SJCRH30 (cell line): Measurements from ENCODE around the gene MYO7B. TPM values are rescaled to one million over a fixed set of nuclear protein-coding genes. Genes with fewer than 3 reads are reported as not detected.
A peak's percentile ranks its signal among the peaks of the same experiment; 100 is the strongest.

ENCODE experiments used
- DNase-seq, 2 experiments: peaks; one replicate each; pipeline ENCODE4 v3.0.0-alpha.2; 2015 to 2020
- H3K27ac ChIP-seq: fragments of 250-450 bp; sonication (Bioruptor Pico); 2 replicates; pipeline ENCODE4 v1.5.1; 2020; ENCODE audit warnings: mild to moderate bottlenecking, moderate library complexity
- H3K27me3 ChIP-seq: fragments of 250-450 bp; sonication (Bioruptor Pico); 2 replicates; pipeline ENCODE4 v1.5.1; 2020; ENCODE audit warnings: mild to moderate bottlenecking, moderate library complexity
- H3K36me3 ChIP-seq: fragments of 250-450 bp; sonication (Bioruptor Pico); 2 replicates; pipeline ENCODE4 v1.5.1; 2020; ENCODE audit warnings: mild to moderate bottlenecking, moderate library complexity
- H3K4me1 ChIP-seq: fragments of 250-450 bp; sonication (Bioruptor Pico); 2 replicates; pipeline ENCODE4 v1.5.1; 2020; ENCODE audit warnings: mild to moderate bottlenecking, moderate library complexity
- H3K4me3 ChIP-seq: fragments of 250-450 bp; sonication (Bioruptor Pico); 2 replicates; pipeline ENCODE4 v1.5.1; 2020; ENCODE audit warnings: mild to moderate bottlenecking, moderate library complexity
- H3K9me3 ChIP-seq: fragments of 250-450 bp; sonication (Bioruptor Pico); replicated peaks from 2 replicates; pipeline ENCODE4 v1.5.1; 2020; ENCODE audit warnings: mild to moderate bottlenecking, moderate library complexity
- total RNA-seq: library from RNA; depleted of rRNA; stranded (reverse); fragments of >200 nt; shearing (Covaris generic); gene quantifications from 2 replicates; pipeline ENCODE4 v1.2.3, GENCODE V29; 2014

Gene MYO7B
- total RNA-seq, 1 experiment from 2014 or later = 3.7 TPM

DNA sequence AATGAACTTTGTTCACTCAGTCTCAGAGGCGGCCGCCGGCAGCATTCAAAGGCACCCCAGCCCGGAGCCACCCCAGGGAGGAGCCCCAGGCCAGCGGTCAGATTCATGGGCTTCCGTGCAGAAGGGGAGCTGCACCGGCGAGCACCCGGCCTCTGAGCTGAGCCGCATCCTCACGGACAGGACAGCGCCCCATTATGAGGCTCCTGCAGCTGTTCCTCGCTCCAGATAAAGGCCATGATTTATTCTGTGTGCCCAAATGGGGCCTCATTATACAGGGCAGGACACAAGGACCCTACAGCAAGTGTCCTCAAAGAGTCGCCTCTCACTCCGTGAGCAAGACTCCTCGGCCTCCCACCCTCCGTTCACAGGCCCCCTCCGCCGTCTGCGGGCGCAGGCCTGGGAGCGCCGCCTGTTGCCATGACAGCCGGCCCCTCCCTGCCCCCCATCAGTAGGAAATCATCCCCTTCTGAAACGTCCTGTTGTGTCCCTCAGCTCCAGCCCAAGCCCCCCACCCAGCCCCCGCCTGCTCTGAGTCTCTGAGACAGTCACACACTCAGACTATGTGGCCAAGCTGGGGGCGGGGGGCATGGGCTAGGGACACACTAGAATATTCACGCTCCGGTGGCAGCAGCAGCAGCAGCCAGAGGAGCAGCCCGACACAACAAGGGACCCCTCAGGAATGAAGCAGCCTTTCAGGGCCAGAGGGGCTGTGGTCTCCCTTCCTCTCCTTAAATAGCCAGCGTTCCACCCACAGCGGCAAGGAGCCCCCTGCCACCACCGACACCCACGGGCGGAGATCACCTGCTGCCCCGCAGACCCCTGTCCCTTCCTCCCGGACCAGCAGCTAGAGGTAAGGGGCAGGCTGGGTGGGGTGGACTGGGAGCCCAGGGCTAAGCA lies 110.2 kb downstream of the MYO7B start, which contains the start of gene GPR17:
TSS of gene GPR17 (plus strand) at position 759 of the 897 bp plus-strand sequence. CDS start 4,583 bp downstream, outside the sequence.
- no peaks in the 10 kb centered on the region for H3K4me1 ChIP-seq
- peak within 1 kb of the TSS; percentile 42 for H3K4me3 ChIP-seq
- no peaks in the 10 kb centered on the region for H3K36me3 ChIP-seq
- DNase-seq = peak; percentile 59 to 71
- no peaks in the 10 kb centered on the region for H3K9me3 ChIP-seq
- H3K27me3 ChIP-seq = no peaks in the 10 kb centered on the region
- no peak within 1 kb of the TSS for H3K27ac ChIP-seq

DNA sequence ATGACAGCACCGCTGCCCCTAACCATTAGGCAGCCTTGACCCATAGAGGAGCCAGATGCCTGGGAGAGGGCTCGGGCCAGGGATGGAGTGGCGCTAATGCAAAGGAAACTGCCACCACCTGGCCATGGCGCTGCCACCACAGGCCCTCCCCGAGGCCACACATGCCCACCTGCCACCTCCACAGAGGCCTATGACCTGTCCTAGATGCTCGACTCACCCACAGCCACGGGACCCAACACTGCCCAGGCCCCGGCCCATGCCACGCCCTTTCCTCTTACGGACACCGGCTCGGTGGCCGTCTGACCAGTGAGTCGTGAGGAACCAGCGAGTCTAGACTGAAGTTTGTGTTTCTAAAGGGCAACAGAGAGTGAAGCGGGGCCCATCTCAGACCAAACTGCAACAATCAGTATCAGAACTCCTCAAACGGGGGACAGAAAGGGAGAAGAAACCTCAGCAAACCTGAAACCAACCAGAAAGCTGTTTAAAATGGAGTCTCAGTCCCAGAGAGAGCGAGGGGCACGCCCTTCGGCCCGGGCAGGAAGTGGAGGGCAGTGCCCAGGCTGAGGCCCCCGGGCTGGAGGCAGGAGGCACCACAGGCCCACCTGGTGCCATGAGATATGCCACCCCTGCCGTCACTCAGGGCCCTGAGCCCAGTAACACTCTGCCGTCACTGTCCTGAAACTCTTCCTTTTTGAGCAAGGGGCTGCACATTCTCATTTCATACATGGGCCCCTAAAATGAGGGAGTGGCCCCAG lies 111.2 kb downstream of the MYO7B start:
- no peaks in the 10 kb centered on the region for H3K4me1 ChIP-seq
- H3K27me3 ChIP-seq = no peaks in the 10 kb centered on the region
- H3K36me3 ChIP-seq = no peaks in the 10 kb centered on the region
- H3K27ac ChIP-seq = no peak overlapping the region
- no peak for DNase-seq
- no peaks in the 10 kb centered on the region for H3K9me3 ChIP-seq
- H3K4me3 ChIP-seq = no peak overlapping the region

DNA sequence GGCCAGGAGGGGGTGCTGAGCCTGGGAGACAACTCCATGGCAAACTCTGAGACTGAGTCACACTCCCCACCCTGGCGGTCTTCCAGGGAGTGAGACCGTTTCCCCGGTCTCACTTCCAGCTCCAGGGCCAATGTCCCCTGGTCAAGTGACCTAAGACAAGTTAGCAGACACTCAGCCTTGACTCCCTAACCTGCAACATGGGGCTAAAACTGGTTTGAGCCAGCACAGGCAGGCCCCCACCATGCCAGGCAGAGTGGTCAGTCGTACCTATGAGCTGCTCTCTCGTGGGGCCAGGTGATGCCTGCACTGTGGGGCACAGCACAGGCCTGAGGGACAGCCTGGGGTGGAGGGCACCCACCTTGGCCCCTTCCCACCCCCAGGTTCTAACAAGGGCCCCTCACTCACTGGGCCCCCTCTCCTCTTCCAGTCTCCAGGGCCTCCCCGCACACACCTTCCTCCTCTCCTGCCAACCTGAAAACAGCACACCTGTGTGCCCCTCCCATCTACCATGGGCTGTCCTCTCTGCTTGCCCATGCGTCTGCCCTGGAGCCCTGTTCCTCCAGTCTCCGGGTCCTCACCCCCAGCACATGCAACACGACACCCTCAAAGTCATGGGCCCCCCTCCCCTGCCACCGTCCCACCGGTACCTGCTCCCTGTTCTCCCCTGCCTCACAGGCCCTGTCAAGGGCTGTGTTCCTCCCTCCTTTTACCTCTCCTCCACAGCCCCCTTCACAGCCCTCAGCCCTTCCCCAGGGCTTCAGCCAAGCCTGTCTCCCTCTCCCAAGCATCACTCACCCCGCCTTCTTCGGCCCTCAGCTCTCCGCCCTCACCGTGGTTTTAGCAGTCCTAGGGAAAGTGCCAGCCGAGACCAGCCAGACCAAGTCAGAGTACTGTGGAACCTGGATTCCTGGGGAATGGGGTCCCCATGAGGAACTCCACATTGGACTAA lies 112.0 kb downstream of the MYO7B start:
- Histone ChIP-seq H3K27me3 (no peaks in the 10 kb centered on the region), H3K27ac (no peak overlapping the region), H3K4me3 (no peak overlapping the region), H3K9me3 (no peaks in the 10 kb centered on the region), H3K36me3 (no peaks in the 10 kb centered on the region), H3K4me1 (no peaks in the 10 kb centered on the region)
- DNase-seq = no peak

DNA sequence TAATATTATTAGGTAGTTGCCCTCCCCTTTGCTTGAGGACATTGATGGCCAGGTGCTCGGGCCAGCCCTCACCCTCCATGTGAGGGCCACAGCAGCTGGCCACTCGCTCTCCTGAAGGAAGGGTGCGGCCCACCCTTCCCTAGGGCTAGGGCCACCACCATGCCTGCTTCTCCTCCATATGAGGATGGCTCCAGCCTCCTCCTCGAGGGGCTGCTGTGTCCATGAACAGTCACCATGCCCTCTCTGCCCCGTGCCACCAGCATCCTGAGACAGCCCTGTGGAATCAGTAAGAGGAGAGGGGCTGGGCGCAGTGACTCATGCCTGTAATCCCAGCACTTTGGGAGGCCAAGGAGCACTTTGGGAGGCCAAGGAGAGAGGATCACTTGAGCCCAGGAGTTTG lies 112.8 kb downstream of the MYO7B start:
- Histone ChIP-seq H3K4me1 (peaks cover 4% of the 10 kb centered on the region), H3K27me3 (no peaks in the 10 kb centered on the region), H3K27ac (no peak overlapping the region), H3K36me3 (no peaks in the 10 kb centered on the region), H3K9me3 (no peaks in the 10 kb centered on the region), H3K4me3 (no peak overlapping the region)
- no peak for DNase-seq

DNA sequence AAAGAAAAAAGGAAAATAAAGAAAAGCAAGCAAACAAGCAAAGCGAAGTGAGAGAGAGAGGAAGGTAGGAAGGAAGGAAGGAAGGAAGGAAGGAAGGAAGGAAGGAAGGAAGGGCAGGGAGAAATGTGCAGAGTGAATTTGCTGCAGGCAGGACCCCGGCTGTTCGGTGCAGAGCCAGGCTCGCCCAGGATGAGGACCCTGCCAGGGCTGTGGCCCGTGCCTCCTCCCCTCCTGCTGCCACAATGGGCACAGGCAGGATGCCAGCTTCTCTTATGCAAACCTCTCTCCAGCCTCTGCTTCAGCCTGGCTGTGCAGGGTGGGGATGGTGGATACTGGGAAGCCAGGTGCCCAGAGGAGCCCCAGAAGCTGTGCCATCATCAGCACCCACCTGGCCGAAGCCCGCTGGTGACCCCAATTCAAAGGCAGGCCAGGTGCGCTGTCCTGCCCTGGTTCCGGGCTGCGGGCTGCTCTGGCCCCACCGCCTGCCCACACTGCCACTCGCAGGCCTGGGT lies 113.7 kb downstream of the MYO7B start:
- H3K4me3 ChIP-seq = no peak overlapping the region
- no peak overlapping the region for H3K27ac ChIP-seq
- H3K4me1 ChIP-seq = peaks cover 9% of the 10 kb centered on the region
- H3K36me3 ChIP-seq = no peaks in the 10 kb centered on the region
- no peak for DNase-seq
- H3K9me3 ChIP-seq = no peaks in the 10 kb centered on the region
- H3K27me3 ChIP-seq = no peaks in the 10 kb centered on the region

DNA sequence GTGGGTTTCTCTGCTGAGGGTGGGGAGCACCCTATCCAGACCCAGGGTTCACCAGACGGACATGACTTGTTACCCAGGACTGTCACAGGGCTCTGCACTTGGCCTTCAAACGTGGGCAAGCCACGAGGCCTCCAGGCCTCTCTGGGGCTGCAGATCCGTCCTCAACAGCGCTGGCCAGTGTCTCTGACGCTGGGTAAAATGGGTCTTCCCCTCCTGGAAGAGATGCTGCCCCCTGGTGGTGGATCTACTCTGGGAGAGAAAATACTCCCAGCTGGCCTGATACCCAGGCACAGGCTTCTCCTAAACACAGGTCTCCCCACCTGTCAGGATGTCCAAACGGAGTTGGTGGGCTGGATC lies 114.2 kb downstream of the MYO7B start:
- no peaks in the 10 kb centered on the region for H3K36me3 ChIP-seq
- H3K4me3 ChIP-seq = no peak overlapping the region
- no peak overlapping the region for H3K27ac ChIP-seq
- DNase-seq = peak; percentile 87 to 91
- H3K4me1 ChIP-seq = peaks cover 9% of the 10 kb centered on the region
- H3K9me3 ChIP-seq = no peaks in the 10 kb centered on the region
- no peaks in the 10 kb centered on the region for H3K27me3 ChIP-seq

DNA sequence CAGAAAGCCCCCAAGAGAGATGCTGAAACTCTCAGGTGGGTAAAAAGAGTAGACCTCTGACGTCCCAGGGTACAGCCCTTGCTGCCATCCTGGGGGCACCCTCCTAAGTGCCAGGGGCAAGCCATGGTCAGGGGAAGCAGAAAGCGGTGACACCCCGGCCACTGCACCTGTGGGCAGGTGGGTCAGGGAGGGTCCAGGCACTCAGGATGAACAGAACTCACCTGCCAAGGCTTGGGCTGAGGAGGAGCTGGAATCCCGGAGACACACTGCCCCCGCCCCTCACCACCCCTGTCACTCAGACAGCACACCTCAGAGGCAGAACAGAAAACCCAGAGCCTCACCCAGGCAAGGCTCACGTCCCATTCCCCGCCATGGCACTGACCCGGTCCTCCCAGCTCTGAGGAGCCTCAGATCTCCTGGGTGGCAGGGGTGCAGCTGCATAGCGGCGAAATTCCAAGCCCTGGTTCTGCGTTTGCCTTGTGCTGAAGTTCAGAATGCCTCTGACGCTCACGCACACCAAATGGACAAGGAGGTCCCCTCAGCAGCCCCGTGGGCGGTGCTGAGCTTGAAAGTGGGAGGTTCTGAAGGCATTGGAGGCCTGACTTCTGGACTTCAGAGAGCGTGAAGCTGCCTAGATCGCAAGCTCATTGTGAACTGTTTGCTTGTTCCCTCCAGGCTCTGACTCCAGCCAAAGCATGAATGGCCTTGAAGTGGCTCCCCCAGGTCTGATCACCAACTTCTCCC lies 114.7 kb downstream of the MYO7B start:
- no peak for DNase-seq
- H3K27me3 ChIP-seq = no peaks in the 10 kb centered on the region
- no peaks in the 10 kb centered on the region for H3K9me3 ChIP-seq
- H3K36me3 ChIP-seq = no peaks in the 10 kb centered on the region
- peaks cover 9% of the 10 kb centered on the region for H3K4me1 ChIP-seq
- no peak overlapping the region for H3K4me3 ChIP-seq
- H3K27ac ChIP-seq = no peak overlapping the region

DNA sequence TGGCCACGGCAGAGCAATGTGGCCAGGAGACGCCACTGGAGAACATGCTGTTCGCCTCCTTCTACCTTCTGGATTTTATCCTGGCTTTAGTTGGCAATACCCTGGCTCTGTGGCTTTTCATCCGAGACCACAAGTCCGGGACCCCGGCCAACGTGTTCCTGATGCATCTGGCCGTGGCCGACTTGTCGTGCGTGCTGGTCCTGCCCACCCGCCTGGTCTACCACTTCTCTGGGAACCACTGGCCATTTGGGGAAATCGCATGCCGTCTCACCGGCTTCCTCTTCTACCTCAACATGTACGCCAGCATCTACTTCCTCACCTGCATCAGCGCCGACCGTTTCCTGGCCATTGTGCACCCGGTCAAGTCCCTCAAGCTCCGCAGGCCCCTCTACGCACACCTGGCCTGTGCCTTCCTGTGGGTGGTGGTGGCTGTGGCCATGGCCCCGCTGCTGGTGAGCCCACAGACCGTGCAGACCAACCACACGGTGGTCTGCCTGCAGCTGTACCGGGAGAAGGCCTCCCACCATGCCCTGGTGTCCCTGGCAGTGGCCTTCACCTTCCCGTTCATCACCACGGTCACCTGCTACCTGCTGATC lies 115.4 kb downstream of the MYO7B start:
- H3K27me3 ChIP-seq = no peaks in the 10 kb centered on the region
- no peak for DNase-seq
- no peaks in the 10 kb centered on the region for H3K9me3 ChIP-seq
- no peak overlapping the region for H3K27ac ChIP-seq
- H3K4me1 ChIP-seq = peaks cover 13% of the 10 kb centered on the region
- no peaks in the 10 kb centered on the region for H3K36me3 ChIP-seq
- no peak overlapping the region for H3K4me3 ChIP-seq

DNA sequence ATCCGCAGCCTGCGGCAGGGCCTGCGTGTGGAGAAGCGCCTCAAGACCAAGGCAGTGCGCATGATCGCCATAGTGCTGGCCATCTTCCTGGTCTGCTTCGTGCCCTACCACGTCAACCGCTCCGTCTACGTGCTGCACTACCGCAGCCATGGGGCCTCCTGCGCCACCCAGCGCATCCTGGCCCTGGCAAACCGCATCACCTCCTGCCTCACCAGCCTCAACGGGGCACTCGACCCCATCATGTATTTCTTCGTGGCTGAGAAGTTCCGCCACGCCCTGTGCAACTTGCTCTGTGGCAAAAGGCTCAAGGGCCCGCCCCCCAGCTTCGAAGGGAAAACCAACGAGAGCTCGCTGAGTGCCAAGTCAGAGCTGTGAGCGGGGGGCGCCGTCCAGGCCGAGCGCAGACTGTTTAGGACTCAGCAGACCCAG lies 115.9 kb downstream of the MYO7B start:
- Histone ChIP-seq H3K36me3 (no peaks in the 10 kb centered on the region), H3K9me3 (no peaks in the 10 kb centered on the region), H3K4me1 (peaks cover 13% of the 10 kb centered on the region), H3K27ac (no peak overlapping the region), H3K4me3 (no peak overlapping the region), H3K27me3 (no peaks in the 10 kb centered on the region)
- DNase-seq = no peak

DNA sequence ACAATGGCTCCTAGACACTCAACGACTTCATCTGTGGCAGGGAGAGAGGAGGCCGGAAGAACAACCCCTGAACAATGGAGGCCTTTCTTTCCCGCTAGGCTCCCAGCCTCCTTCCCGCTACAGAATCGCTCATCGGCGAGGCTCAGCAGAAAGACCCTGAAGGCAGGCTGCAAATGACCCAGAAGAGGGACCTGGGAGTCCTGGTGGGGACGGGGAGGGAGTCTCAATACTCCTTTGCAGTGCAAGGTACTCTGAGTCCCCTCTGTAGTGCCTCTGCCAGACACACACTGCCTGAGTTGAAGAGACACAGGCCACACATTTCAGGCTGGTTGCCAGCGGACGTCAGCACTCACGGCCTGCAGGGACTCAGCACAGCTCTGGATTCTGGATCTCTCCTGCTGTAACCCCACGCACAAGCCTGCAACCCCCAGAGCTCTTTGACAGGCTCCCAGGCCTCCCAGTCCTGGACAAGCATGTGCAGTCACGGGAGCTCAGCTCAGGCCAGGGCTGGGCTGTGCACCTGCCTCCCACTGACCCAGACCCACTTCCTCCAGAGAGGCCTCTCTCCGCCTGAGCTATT lies 116.6 kb downstream of the MYO7B start:
- no peak for DNase-seq
- Histone ChIP-seq H3K27ac (no peak overlapping the region), H3K36me3 (no peaks in the 10 kb centered on the region), H3K9me3 (no peaks in the 10 kb centered on the region), H3K4me3 (no peak overlapping the region), H3K4me1 (peaks cover 13% of the 10 kb centered on the region), H3K27me3 (no peaks in the 10 kb centered on the region)

DNA sequence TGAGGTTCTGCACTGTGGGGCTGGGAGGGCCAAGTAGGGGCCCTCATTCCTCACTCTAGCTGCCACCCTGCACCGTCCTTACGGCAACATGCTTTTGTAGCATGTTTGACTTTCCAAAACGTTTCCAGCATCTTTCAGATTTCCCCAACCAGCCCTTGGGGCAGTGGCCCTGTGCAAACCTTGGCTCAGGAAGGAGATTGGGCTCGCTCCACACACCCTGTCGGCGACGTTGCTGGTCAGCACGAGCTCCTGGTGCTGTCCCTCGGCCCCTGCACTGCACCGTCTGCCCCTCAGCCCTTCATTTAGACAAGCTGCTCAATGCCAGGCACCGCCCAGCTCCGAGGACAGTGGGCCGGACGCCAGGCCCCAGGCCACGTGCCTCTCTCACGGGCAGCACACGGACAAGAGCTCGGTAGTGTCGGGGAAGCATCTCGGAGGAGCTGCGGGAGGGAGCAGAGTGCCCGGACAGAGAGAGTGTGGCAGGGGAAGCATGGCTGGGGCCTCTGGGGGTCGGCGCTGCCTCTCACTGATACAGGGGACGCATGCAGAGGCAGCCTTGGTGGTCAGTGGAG lies 117.4 kb downstream of the MYO7B start:
- DNase-seq = no peak
- no peaks in the 10 kb centered on the region for H3K27me3 ChIP-seq
- peaks cover 13% of the 10 kb centered on the region for H3K4me1 ChIP-seq
- H3K9me3 ChIP-seq = no peaks in the 10 kb centered on the region
- no peak overlapping the region for H3K4me3 ChIP-seq
- no peaks in the 10 kb centered on the region for H3K36me3 ChIP-seq
- H3K27ac ChIP-seq = no peak overlapping the region

DNA sequence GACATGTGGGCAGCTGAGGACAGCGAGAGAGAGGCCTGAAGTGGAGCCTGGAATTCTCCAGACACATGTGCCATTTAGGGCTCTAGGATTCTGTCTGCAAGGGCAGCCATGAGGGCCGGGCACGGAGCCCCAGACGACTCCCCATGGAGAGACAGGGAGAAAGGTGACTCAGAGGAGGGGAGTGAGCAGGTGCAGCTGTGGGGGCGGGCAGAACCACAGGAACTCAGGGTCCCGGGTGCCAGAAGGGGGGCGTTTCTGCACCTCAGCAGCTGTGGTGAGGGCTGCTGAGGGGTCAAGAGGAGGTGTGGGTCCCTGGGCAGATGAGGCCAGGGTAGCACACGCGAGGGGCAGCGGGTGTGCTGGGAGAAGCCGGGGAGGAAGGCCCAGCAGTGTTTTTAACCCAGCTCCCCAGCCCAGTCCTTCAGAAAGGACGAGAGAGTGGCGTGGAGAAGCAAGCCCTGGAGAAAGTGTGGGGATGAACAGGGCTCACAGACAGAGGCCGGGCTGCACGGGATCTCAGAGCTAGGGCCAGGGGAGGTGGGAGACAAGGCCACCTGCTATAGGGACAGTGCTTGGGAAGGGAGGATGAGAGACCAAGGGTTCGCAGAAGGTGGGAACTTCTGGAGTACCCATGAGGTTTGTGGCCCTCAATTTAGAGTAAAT lies 118.1 kb downstream of the MYO7B start:
- H3K27ac ChIP-seq = no peak overlapping the region
- H3K9me3 ChIP-seq = no peaks in the 10 kb centered on the region
- H3K27me3 ChIP-seq = no peaks in the 10 kb centered on the region
- H3K36me3 ChIP-seq = no peaks in the 10 kb centered on the region
- peaks cover 13% of the 10 kb centered on the region for H3K4me1 ChIP-seq
- peak; percentile 52 to 55 for DNase-seq
- no peak overlapping the region for H3K4me3 ChIP-seq
